Measurements from ENCODE around the gene UBXN11.
A peak's percentile ranks its signal among the peaks of the same experiment; 100 is the strongest.
"Not testable (repeated sequence)": the region's sequence is repeated elsewhere in the genome, so short reads cannot be mapped to it uniquely, and the experiment has no call there.

The UBXN11 gene

DNA sequence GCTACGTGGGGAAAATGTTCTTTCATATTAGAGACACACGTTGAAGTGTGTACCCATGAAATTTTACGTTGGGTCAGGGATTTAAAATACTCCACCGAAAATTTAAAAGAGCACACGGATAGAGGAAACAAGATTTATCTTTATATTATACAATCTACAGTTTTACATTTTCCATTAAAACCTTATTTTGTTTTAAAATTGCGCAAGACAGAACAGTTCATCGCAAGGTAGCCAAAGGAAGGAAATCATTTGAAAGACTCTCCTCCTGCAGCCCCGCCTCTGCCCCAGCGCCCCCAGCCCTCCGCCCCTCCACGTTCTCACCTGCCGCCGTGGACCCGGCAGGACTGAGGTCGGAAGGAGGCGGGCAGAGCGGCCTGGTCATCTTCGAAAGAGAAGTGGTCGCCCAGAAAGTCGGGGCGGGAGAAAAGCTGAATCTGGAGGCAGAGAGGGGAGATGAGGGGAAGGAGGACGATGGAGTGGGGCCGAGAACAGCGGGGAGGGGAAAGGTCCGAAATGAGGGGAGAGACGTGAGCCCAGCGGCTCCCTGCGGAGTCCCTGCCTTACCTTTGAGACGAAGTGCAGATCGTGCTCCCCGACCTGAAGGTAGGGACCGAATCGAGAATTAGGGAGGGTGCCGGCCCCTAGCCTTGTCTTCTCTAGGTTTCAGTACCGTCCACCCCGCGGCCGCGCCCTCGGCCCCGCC lies 29.5 kb upstream of the UBXN11 start:
- DNase-seq: no peak

DNA sequence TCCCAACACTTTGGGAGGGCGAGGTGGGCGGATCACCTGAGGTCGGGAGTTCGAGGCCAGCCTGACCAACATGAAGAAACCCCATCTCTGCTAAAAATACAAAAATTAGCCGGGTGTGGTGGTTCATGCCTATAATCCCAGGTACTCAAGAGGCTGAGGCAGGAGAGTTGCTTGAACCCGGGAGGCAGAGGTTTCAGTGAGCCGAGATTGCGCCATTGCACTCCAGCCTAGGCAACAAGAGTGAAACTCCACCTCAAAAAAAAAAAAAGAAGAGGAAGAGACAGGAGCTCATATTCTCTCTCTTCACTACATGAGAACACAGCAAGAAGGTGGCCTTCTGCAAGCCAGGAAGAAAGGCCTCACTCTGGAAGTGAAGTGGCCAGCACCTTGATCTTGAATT lies 26.9 kb upstream of the UBXN11 start:
- not testable (repeated sequence) for DNase-seq

DNA sequence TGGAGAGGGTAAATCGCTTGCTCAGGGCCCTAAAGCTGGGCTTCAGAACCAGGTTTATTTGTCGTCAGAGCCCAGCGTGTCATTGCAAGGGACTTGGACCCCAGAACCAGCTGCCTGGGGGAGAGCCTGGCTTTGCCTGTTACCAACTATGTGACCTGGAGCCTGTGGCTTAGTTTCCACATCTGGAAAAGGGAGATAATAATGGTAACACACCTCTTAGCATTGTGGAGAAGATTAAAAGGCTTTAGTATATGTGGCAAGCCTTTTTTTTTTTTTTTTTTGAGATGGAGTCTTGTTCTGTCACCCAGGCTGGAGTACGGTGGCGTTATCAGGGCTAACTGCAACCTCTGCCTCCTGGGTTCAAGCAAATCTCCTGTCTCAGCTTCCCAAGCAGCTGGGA lies 23.8 kb upstream of the UBXN11 start:
- no peak for DNase-seq

DNA sequence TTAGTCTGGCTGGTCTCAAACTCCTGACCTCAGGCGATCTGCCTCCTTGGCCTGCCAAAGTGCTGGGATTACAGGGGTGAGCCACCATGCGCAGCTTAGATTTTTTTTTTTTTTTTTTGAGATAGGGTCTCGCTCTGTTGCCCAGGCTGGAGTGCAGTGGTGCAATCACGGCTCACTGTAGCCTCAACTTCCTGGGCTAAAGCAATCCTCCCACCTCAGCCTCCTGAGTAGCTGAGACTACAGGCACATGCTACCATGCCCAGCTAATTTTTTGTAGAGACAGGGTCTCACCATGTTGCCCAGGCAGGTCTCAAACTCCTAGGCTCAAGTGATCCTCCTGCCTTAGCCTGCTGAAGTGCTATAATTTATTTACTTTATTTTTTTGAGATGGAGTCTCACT lies 22.9 kb upstream of the UBXN11 start:
- DNase-seq: not testable (repeated sequence)

DNA sequence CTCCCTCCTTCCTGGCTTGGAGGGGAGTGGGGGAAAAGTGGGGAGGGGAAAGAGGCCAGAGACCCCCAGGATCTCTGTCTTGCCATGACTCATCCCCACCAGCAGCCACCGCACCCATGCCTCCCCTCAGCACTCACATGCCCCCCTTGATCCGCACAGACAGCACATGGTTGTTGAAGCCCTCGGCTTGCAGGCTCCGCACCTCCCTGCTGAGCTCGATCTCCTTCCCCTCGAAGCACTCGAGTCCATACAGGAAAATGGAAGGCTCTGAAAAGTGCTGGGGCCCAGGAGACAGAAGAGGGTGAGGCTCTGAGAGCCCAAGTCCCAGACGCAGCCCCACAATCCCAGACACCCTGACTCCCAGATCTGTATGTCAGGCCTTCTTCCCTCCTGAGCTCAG lies 22.2 kb upstream of the UBXN11 start:
- no peak for DNase-seq

DNA sequence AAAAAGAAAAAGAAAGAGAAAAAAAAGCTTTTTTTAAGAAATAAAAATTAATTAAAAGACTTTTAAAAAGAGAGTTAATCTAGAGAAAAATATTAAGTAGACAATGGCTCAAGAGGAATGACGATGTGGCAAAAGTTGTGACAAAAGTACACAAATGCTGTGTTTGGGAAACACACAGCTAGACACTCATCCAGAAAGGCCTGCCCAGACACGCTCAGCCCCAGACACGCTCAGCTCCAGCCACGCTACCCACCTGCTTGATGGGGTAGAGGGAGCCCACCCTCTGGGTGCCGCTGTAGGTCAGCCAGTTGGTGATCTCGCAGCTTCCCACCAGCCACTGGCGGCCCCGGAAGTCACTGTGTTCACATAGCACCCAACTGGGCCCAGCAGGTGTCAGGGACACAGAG lies 21.5 kb upstream of the UBXN11 start:
- no peak for DNase-seq

DNA sequence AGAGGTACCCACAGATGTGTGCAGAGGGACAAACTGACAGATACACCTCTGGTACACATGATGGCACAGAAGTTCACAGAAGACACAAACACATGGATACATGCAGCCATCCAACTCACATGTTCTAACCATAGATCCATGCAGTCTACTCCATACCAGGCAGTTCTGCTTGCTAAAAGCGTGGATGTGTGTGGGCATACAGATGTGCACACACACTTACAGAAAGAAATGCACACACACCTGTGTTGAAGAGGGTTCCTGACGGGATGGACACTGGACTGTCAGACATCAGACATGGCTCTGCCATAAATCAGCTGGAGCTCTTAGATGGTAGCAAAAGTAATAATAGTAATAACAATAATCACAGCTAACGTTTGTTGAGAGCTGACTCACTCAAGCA lies 18.1 kb upstream of the UBXN11 start:
- no peak for DNase-seq

DNA sequence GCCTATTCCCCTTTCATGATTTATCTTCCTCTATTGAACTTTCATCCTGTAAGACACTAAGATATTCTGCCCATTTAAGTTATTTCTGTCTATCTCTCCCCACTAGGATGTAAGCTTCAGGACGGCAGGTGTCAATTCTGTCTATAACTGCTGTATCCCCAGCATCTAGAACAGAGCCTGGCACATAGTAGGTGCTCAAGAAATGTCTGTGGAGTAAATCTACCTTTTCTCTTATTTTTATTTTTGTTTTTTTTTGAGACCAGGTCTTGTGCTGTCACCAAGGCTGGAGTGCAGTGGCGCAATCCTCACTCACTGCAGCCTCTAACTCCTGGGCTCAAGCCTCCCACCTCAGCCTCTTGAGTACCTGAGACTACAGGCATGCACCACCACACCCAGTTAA lies 16.9 kb upstream of the UBXN11 start:
- no peak for DNase-seq

DNA sequence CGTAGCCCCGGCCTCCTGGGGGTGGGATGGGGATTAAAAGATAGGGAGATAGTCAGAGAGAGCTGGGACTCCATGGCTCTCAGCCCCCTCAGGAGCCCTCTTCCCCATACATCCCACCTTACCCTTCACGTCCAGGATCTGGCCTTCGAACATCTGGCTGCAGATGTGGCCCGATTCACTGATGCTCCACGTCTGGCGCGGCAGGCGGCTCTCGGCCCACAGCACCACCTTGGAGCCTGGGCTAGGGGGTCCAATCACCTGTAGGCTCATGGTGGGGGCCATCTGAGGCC lies 15.6 kb upstream of the UBXN11 start:
- DNase-seq: no peak

DNA sequence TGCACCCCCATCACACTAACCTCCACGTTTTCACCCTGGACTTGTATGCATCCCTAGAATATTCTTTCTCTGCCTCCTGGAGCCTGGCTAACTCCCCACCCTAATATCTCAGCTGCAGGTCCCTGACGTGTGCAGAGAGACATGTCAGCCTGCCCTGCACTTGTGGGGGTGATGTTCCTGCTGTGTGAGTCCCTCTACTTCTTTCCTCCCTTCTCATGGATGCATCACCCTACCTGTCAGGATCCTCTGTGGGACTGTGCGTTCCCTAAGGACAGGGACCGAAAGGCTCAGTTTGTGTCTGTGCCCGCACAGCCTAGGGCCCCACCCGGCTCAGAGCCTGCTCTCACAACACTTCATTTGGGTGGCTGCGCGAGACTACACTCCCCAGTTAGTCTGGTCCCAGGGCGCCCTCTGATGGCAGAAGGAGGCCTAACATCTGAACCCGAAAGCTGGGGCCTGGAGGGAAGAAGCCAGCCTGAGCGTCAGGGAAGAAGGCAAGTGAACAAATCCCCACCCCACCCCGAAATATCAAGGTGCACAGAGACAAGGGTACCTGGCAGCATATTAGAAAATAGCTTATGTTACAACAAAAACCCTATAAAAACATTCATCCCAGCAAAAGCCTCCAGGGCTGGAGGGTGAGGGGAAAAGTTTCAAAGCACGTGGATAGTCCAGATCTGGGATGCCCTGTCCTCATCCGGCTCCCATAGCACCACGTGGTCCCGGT lies 15.0 kb upstream of the UBXN11 start:
- DNase-seq: peak; percentile 95

DNA sequence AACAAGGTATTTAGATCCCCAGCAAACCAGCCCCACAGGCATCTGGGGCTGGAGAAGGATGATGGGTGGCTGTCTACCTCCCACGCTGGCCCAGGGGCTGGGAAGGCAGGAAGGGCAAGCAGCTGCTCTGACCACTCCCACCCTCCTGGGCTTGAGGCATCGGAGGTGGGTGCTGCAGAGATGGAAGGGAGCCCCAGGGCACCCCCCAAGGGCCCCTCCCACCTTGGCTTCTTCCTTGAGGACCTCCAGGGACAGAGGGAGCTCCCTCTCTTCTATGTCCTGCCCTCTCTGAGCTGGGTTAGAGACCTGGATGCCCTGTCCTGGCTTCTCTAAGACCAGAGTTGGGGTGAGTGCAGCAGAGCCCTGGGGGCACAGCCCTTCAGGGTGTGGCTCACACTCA lies 14.5 kb upstream of the UBXN11 start:
- no peak for DNase-seq

DNA sequence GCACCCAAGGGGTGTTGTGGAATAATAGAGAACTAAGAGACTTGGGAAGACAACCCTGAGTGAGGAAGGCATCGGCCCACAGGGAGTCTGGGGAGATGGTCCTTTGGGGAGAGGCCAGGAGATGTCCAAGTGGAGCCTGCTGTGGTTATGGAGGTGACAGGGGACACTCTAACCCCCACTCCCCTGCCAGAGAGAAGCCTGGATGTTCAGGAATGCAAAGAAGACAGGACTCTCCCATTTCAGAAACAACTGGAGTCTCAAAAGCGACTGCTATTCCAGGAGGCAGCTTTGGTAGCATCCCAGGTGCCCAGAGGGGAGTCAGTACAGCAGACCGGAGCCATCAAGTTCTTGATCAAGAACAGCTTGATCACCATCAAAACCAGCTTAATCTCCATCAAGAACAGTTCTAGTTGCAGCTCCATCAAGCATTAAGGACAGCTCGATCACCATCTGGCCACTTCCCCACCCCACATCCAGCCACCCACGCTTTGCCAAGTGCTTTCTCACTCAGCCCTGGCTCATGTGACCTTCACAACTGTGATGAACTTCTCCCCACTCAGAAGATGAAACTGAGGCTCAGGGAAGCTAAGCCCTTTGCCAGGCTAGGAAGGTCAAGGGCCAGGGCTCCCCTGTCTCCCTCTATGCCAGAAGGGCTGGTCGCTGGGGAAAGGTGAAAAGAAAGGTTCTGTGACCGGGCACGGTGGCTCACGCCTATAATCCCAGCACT lies 12.1 kb upstream of the UBXN11 start:
- DNase-seq: peak; percentile 60

DNA sequence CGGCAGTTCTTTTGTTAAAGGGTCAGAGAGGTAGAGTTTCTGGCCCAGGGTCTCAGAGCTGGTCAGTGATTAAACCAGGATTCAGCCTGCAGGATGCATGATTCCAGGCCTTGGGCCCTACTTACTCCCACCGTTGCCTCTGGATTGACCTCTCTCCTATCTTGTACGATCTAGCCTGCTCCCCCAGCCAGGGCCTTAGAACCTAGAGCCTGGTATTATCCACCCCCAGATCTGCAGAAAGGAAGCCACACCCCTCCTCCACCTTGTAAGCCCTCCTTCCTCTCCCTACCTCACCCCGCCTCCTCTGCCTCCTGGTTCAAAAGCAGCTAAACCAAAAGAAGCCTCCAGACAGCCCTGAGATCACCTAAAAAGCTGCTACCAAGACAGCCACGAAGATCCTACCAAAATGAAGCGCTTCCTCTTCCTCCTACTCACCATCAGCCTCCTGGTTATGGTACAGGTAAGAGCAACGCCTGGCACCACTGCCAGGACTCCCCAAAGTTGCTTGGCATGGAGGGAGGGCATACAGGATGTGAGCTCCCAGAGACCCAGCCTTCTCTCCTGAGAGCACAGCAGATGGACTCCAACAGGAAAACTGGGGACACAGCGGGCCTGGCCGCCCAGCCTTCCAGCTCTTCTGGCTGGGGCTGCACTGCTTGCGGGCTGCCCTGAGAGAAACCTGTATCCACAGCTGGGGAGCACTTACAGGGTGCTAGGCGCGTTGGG lies 11.3 kb upstream of the UBXN11 start, which contains the start of gene CD52:
TSS of gene CD52 (plus strand) at position 347 of the 726 bp plus-strand sequence. CDS start at position 407, 60 bp downstream.
- peak; percentile 73 for DNase-seq

DNA sequence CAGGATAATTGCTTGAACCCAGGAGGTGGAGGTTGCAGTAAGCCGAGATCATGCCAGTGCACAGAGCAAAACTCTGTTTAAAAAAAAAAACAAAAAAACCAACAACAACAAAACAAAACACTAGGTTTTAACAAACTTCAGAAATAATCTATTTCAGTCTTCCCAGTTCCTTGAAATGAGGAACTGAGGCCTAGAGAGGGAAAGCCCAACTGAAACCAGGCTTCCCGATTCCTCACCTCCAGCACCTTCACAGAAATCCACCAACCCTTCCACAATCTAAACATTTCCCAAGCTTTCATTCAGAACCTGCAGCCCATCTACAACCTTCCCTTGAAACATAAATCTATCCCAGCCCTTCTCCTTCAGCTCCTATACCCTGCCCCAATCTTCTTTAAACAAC lies 10.7 kb upstream of the UBXN11 start:
- no peak for DNase-seq

DNA sequence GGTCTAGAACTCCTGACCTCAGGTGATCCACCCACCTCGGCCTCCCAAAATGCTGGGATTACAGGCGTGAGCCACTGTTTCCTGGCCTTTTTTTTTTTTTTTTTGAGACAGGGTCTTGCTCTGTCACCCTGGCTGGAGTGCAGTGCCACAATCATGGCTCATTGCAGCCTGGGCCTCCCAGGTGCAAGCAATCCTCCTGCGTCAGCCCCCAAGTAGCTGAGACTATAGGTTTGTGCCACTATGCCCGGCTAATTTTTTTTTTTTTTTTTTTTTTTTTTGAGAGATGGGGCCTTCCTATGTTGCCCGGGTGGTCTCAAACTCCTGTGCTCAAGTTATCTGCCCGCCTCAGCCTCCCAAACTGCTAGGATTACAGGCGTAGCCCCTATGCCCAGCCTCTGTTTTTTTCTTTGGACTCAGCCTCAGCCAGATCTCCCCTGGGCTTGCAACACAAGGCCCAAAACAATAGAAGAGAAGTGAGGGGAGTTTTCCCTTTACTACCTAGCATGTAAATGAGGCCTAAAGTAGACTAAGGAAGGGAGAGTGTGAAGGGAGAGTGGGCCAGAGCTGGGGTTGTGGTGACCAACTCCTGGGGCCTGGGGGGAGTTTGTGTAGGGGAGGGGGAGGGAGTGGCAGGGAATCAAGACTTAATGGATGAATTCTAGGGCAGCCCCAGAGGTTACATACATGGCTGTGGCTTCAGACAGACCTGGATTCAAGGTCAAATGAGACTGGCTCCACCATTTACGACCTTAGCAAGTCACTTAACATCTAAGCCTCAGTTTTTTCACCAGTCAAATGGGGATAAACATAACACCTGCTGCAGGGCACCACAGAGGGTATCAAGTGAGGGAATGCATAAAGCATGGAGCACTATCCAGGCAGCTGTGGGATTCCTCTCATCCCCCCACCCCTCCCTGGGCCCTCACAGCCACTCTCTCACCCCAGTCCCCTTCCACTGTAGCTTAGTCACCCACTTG lies 9.7 kb upstream of the UBXN11 start:
- no peak for DNase-seq

DNA sequence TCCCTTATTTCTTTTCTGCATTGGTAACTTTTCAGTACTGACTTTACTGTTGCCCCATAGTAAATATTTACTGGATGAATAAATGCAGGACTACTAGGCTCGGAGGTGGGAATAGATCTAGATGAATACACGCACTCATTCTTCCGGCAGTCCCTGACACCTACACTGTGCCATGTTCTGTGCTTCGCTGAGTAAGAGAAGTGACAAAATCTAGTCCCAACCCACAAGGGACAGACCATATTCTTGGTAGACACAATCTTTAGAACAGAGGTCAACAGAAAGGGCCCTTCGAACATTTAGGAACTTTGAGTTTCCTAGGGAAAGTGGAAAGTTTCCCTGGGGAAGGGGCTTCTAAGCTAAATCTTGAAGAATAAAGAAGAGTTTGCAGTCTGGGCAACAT lies 8.1 kb upstream of the UBXN11 start:
- no peak for DNase-seq

DNA sequence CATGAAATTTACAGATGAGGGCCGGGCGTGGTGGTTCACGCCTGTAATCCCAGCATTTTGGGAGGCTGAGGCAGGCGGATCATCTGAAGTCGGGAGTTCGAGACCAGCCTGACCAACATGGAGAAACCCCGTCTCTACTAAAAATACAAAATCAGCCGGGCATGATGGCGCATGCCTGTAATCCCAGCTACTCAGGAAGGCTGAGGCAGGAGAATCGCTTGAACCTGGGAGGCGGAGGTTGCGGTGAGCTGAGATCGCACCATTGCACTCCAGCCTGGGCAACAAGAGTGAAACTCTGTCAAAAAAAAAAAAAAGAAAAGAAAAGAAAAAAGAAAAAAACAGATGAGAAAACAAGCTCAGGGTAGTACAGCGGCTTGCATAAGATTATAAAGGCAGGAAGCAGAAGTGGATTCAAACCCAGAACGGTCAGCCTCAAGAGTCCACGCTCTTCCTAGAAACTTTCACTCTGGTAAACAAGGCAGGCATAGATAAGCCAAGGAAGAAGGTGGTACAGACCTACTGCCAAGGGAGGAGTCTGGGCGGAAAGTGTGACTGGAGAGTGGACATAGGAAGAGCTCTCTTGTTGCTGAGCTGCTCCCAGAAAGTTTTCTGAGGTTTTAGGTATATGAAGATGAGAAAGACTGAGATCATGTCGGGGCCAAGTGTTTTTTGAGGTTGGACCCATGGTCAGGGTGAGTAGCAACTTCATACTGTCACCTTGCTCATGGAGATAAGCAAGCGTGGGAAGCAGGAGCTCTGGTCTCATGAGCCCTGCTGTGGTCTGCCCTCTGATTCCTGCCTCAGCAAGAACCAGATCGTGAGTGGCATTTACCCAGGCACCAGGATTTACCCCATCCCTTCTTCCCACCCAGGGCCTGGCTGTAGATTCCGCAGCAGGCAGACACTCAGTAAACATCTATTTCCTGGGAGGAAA lies 1.8 kb upstream of the UBXN11 start:
- peak; percentile 52 for DNase-seq

DNA sequence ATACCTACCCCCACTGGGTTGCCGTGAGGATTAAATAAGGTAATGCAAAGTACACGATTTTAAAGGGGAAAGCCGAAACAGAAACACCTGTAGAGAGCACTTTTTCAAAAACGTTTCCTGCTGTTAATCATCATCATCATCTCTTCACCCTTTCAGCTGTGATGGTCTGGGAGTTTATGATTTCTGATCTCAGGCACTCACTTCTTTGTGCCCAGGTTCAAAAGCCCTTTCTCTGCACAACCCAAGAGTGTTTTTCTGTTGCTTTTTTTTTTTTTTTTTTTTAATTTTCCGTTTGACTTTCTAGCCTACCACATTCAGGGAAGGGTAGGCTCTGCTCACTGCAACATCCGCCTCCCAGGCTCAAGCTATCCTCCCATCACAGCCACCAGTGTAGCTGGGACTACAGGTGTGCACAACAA lies 936 bp upstream of the UBXN11 start:
- DNase-seq: no peak

DNA sequence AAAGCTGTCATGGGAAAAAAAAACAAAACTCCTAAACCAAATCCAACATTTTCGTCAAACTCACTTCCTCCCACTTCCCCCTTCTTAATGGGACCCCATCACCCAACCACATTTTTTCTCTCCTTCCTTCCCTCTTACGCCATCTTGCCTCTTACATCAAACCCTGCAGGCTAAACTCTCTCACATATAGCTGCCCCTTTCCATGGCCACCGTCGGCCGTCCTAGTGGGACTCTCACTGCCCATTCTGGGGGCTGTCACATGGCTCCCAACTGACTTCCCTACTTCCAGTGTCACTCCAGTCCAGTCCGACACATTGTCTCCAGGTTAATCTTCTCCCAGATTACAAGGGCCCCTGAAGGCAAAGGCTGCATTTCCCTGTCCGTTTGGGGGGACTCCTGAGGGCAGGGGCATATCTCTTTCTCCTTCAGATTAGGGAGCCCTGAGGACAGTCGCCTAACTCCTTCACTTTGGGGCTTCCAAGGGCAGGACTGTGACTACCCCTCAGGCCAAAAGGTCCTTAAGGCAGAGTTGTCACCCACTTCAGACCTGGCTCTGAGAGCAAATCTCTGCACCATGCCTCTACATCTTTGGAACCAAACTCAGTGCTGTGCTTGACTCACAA lies 658 bp downstream of the UBXN11 start:
- DNase-seq: no peak

DNA sequence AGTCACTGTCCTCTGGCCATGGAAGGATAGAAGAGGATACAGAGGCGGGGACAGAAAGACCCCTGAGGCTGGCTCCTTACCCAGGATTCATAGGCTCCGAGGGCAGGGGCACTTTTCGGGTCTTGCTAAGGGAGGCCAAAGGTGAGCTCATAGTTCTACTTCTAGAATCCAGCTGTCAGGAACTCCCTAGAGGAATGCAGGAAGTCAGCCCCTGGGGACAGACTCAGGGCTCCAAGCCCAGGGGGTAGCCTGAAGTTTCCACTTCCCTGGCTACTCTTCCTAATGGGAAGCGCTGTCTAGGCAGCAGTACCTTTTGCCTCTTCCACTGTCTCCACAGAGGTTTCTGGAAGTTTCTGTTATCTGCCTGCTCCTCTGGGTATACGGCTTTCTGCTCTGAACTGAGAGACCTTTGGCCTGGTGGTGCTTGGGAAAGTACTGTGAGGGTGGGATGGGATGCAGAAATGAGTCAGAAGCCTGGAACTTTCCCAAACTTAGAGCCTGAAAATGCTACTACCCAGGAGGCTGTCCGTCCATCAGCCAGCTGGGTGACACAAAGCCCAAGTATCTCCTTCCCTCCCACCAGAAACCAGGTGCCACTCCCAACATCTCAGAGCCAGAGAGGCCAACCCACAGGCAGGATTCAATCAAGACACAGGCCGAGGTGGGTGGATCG lies 3.6 kb downstream of the UBXN11 start:
- DNase-seq: no peak

Data from stimulated activated CD4-positive, alpha-beta T cell treated with anti-CD3 and anti-CD28 coated beads, Interleukin-1b, Interleukin-23, amount 100 ng/mL, for 48 hours (primary cell).